D721Med (cell line): ENCODE data around the gene NRG2.

Source experiments
- DNase-seq: peaks from one replicate; pipeline ENCODE4 v3.0.0; 2011; ENCODE audit warnings: low spot score; ENCODE audit not compliant: insufficient read length
- FAIRE-seq: peaks from 2 replicates; lab custom pipeline; 2011; peaks lifted over from hg19 to GRCh38; lab: Jason Lieb, UNC
- CTCF ChIP-seq: IDR thresholded peaks from 2 replicates; pipeline ENCODE4 v1.5.1; 2012; ENCODE audit warnings: mild to moderate bottlenecking, control low read depth; ENCODE audit not compliant: insufficient read depth; ENCODE audit errors: missing control alignments

The NRG2 gene

GRCh38 chr5:140004174-140004573 is 38.9 kb downstream of the NRG2 start:
- FAIRE-seq (no peak), DNase-seq (no peak)
- no peak for TF ChIP-seq CTCF

- no peak for DNase-seq
- TF ChIP-seq CTCF: no peak
- no peak for FAIRE-seq
Measured at GRCh38 chr5:140003519-140003918, 39.6 kb downstream of the NRG2 start.

GRCh38 chr5:140000332-140000731 is 42.8 kb downstream of the NRG2 start:
- DNase-seq: no peak
- FAIRE-seq: no peak
- no peak for TF ChIP-seq CTCF

GRCh38 chr5:139998837-139999236 is 44.3 kb downstream of the NRG2 start:
- no peak for FAIRE-seq
- no peak for DNase-seq
- TF ChIP-seq CTCF: no peak

- FAIRE-seq (no peak), DNase-seq (no peak)
- no peak for TF ChIP-seq CTCF
Measured at GRCh38 chr5:139997276-139997675, 45.8 kb downstream of the NRG2 start.

GRCh38 chr5:139995929-139996328 is 47.2 kb downstream of the NRG2 start:
- FAIRE-seq: no peak
- no peak for DNase-seq
- no peak for TF ChIP-seq CTCF

GRCh38 chr5:139994234-139994633 is 48.9 kb downstream of the NRG2 start:
- FAIRE-seq (no peak), DNase-seq (no peak)
- no peak for TF ChIP-seq CTCF
